ENCODE measurements around the gene PAGR1.

- TF ChIP-seq POLR2A (IDR thresholded peaks at IDR 0.05) (no peak), CTCF (IDR thresholded peaks at IDR 0.05) (no peak)
These were observed 28.0 kb downstream of the PAGR1 start for GRCh38 chr16:29843931-29844330.

Measured in lower leg skin (tissue), 3 donors.